ENCODE results near the gene PLEKHM1.
"Not testable (repeated sequence)": the region's sequence is repeated elsewhere in the genome, so short reads cannot be mapped to it uniquely, and the experiment has no call there.

PLEKHM1 gene

DNA sequence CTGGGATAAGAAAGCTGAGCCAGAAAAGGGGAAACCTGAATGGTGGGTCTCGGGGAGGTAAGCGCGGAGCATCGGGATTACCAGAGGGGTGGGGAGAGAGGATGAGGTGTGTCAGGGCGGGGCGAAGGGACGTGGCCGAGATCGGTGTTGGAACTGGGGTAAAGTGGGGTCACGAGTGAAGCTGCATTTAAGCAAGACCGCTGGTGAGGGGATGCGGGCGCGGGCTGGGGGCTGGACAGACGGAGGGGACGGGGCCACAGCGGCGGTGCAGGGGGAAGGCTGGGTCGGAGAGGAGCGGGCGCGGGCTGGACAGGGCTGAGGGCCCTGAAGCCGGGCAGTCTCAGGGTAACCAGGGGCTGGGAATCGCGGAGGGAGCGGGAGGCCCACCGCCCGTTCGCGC lies 323 bp downstream of the PLEKHM1 start:
- peak overlapping the region; percentile 44 for H3K27ac ChIP-seq (ENCODE audit: low read depth, low read length)
- not testable (repeated sequence) for H3K4me1 ChIP-seq (ENCODE audit: insufficient read depth, low read length); H3K27me3 ChIP-seq (ENCODE audit: control insufficient read depth in 1 of 2, insufficient read depth in 2 of 2, low read length in 2 of 2); H3K9me3 ChIP-seq (ENCODE audit: low read length); H3K36me3 ChIP-seq (ENCODE audit: insufficient read depth, low read length); H3K9ac ChIP-seq (ENCODE audit: low read length)
- peak overlapping the region; percentile 52 to 57 for H3K4me3 ChIP-seq (ENCODE audit: low read depth in 1 of 2, low read length in 2 of 2)

DNA sequence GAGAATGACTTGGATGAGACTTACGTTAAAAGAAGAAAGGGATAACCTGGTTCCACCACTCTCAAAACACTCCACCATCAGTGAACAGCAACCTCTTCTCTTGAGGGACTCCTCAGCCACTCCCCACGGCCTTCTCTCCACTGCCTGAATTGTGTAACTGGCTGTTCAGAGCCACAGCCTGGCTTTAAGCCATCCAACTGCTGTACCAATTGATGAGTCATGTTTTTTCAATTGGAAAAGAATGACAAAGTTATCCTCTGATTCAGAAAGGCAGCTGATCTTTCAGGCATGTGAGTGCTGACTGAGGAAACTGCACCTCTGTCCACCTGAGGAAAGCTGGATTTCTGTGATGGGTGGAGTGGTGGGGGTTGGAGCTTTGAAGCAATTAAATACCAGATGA lies 2.8 kb downstream of the PLEKHM1 start:
- not testable (repeated sequence) for H3K9me3 ChIP-seq (ENCODE audit: low read length); H3K36me3 ChIP-seq (ENCODE audit: insufficient read depth, low read length); H3K4me3 ChIP-seq (ENCODE audit: low read depth in 1 of 2, low read length in 2 of 2); H3K27ac ChIP-seq (ENCODE audit: low read depth, low read length); H3K4me1 ChIP-seq (ENCODE audit: insufficient read depth, low read length); H3K27me3 ChIP-seq (ENCODE audit: control insufficient read depth in 1 of 2, insufficient read depth in 2 of 2, low read length in 2 of 2); H3K9ac ChIP-seq (ENCODE audit: low read length)

DNA sequence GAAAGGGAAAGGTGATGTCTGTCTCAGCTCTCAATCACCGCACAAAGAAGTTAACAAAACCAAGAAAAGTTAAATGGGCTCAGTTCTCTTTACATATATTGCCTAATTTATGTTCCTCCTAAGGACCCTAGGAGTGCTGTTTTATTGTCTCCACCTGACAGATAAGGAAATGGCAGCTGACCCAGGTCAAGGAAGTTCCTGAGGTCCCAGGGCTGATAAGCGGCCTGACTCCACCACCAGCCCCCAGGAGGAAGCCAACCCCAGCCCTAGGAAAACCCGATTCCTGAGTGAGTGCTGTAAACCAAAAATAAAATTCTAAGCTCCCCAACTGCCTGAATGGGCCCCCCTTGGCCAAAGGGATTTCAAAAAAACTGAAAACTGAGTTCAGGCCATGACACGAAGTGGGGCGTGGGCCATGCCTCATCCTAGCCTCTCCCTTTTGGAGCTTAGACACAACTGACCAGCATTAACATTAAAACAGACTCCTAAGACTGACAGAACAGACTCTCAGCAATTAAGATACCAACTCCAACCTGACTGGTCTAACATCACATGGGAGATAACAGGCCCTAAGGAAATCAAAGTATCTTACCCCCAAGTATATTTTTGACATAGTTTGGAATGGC lies 6.8 kb downstream of the PLEKHM1 start:
- H3K36me3 ChIP-seq (ENCODE audit: insufficient read depth, low read length); H3K4me3 ChIP-seq (ENCODE audit: low read depth in 1 of 2, low read length in 2 of 2); H3K4me1 ChIP-seq (ENCODE audit: insufficient read depth, low read length); H3K9me3 ChIP-seq (ENCODE audit: low read length); H3K27ac ChIP-seq (ENCODE audit: low read depth, low read length); H3K27me3 ChIP-seq (ENCODE audit: control insufficient read depth in 1 of 2, insufficient read depth in 2 of 2, low read length in 2 of 2); H3K9ac ChIP-seq (ENCODE audit: low read length): not testable (repeated sequence)

DNA sequence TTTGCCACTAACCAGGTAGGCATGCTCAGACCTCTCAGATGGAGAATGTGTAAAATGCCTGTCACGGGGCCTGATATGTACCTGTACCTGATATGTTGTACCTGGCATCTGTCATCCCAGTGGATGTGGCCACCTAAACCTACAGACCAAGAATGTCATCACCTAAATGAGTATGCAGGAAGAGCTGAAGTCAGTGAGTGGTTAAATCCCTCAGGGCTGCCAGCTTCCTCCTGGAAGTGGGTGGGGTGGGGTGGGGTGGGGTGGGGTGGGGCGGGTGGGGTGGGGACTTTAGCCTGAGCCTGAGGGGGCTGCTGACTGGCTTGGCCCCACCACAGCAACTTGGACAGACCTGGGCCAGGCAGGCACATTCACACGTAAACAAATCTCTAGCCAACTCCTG lies 7.3 kb downstream of the PLEKHM1 start:
- not testable (repeated sequence) for H3K27me3 ChIP-seq (ENCODE audit: control insufficient read depth in 1 of 2, insufficient read depth in 2 of 2, low read length in 2 of 2); H3K4me1 ChIP-seq (ENCODE audit: insufficient read depth, low read length); H3K27ac ChIP-seq (ENCODE audit: low read depth, low read length); H3K9ac ChIP-seq (ENCODE audit: low read length); H3K4me3 ChIP-seq (ENCODE audit: low read depth in 1 of 2, low read length in 2 of 2); H3K9me3 ChIP-seq (ENCODE audit: low read length); H3K36me3 ChIP-seq (ENCODE audit: insufficient read depth, low read length)

DNA sequence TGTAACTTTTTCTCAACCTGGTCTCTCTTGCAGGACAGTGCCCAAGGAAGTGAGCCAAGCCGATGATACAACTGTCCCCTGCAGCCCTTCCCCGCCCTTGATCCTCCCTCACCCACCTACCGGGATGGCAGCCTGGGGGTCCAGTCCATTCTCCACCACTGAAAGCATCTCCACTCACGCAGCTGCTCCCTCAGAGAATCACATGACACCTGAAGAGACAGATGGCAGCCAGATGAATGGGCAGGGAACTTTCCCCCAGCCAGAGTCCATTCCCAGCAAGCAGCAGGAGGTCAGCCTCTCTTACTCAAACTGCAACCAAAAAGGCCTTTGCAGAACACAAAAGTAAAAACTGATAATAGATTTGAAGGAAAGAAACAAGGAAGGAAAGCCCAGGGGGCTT lies 8.2 kb downstream of the PLEKHM1 start:
- not testable (repeated sequence) for H3K4me1 ChIP-seq (ENCODE audit: insufficient read depth, low read length); H3K9me3 ChIP-seq (ENCODE audit: low read length); H3K27me3 ChIP-seq (ENCODE audit: control insufficient read depth in 1 of 2, insufficient read depth in 2 of 2, low read length in 2 of 2); H3K4me3 ChIP-seq (ENCODE audit: low read depth in 1 of 2, low read length in 2 of 2); H3K9ac ChIP-seq (ENCODE audit: low read length); H3K36me3 ChIP-seq (ENCODE audit: insufficient read depth, low read length); H3K27ac ChIP-seq (ENCODE audit: low read depth, low read length)

DNA sequence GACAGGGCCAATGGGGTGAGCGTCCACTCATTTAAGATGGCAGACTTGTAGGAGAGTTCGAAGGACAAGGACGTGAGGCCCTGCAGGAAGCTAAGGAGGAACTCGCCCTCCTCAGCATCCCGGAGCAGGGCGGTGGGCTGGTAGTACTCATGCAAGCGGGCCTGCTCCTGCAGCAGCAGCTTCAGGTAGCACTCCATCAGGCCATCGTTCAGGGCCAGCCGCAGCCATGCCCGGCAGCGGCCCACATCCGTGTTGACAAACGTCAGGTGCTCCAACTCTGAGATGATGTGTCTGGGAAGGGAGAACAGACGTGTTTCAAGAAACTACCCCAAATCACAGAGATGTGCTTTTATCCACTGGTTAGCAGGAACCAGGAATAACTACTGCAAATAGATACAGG lies 15.1 kb downstream of the PLEKHM1 start:
- not testable (repeated sequence) for H3K27me3 ChIP-seq (ENCODE audit: control insufficient read depth in 1 of 2, insufficient read depth in 2 of 2, low read length in 2 of 2); H3K4me1 ChIP-seq (ENCODE audit: insufficient read depth, low read length); H3K27ac ChIP-seq (ENCODE audit: low read depth, low read length); H3K4me3 ChIP-seq (ENCODE audit: low read depth in 1 of 2, low read length in 2 of 2); H3K9me3 ChIP-seq (ENCODE audit: low read length); H3K9ac ChIP-seq (ENCODE audit: low read length); H3K36me3 ChIP-seq (ENCODE audit: insufficient read depth, low read length)

DNA sequence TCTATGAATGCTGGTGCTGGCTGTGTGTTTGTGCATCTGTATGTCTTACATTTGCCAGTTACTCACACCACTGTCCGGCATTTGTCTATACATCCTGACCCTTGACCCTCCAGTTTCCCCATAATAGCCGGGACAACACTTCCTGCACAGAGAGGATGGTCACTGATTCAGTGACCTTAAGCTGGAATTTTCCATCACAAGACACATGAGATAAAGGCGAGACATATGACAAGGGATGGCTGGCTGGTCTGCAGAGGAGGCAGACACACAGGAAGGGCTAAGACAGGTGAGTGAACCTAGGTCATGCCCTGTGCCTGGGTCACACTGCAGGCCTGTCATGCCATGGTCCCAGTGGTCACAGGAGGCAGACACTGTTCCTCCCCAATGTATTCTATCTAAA lies 18.3 kb downstream of the PLEKHM1 start:
- H3K4me3 ChIP-seq (ENCODE audit: low read depth in 1 of 2, low read length in 2 of 2); H3K36me3 ChIP-seq (ENCODE audit: insufficient read depth, low read length); H3K9me3 ChIP-seq (ENCODE audit: low read length); H3K27ac ChIP-seq (ENCODE audit: low read depth, low read length); H3K9ac ChIP-seq (ENCODE audit: low read length); H3K4me1 ChIP-seq (ENCODE audit: insufficient read depth, low read length); H3K27me3 ChIP-seq (ENCODE audit: control insufficient read depth in 1 of 2, insufficient read depth in 2 of 2, low read length in 2 of 2): not testable (repeated sequence)

DNA sequence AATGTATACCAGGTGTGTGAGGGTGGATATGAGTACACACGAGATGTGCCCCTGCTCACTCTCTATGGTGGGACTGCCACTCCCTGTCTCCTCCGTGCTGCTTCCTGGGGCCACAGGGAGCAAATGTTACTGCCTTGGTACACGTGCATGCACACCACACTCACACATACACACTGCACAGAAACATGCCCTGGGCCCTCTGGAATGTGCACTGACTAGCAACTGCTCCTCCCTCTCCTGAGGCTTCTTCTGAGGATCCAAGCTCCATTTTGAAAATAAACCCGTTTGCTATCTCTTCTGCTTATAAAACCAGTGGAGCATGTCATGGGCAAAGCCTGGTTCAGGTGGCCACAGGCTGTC lies 21.3 kb downstream of the PLEKHM1 start:
- not testable (repeated sequence) for H3K27ac ChIP-seq (ENCODE audit: low read depth, low read length); H3K9me3 ChIP-seq (ENCODE audit: low read length); H3K4me3 ChIP-seq (ENCODE audit: low read depth in 1 of 2, low read length in 2 of 2); H3K27me3 ChIP-seq (ENCODE audit: control insufficient read depth in 1 of 2, insufficient read depth in 2 of 2, low read length in 2 of 2); H3K36me3 ChIP-seq (ENCODE audit: insufficient read depth, low read length); H3K9ac ChIP-seq (ENCODE audit: low read length); H3K4me1 ChIP-seq (ENCODE audit: insufficient read depth, low read length)

DNA sequence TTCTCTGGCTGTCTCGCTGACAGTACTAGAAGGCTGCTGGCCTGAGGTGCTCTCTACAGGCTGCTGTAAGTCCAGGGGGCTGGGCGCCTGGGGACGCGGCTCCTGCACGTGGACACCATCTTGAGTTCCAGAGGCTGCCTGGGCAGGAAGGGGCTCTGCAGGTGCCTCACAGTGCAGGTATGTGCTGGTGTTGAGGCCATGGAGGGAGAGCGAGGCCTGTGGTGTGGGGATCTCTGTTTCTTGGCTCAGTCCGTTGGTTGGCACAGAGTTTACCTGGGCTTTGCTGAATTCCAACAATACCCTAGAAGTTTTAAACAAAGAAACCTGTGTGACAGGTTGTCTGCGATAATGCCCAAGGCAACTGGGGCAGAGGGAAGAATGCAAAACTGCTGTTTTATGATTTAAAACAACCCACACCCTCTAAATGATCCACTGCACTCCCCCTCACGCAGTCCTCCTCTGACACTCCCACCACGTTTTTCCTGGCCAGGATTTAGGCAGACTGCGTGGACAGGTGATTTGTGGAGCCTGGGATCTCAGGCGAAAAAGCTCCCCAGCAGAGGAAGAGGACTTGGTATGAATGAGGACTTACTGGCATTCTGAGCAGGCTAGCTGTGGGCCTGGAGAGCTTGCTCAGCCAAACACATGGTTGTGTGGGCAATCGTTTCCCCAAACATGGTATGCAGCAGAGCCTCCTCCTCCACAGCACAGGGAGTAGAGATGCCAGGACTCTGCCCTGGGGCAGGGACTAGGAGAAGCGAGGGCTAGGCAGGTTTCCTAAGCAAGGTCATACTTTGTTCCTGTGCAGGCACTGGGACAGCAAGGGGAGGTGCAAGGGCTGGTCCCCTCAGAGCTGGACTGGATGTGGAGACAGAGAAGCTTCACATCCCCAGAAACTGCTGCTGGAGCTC lies 22.0 kb downstream of the PLEKHM1 start:
- not testable (repeated sequence) for H3K9ac ChIP-seq (ENCODE audit: low read length); H3K27me3 ChIP-seq (ENCODE audit: control insufficient read depth in 1 of 2, insufficient read depth in 2 of 2, low read length in 2 of 2); H3K4me1 ChIP-seq (ENCODE audit: insufficient read depth, low read length); H3K27ac ChIP-seq (ENCODE audit: low read depth, low read length); H3K4me3 ChIP-seq (ENCODE audit: low read depth in 1 of 2, low read length in 2 of 2); H3K9me3 ChIP-seq (ENCODE audit: low read length); H3K36me3 ChIP-seq (ENCODE audit: insufficient read depth, low read length)

DNA sequence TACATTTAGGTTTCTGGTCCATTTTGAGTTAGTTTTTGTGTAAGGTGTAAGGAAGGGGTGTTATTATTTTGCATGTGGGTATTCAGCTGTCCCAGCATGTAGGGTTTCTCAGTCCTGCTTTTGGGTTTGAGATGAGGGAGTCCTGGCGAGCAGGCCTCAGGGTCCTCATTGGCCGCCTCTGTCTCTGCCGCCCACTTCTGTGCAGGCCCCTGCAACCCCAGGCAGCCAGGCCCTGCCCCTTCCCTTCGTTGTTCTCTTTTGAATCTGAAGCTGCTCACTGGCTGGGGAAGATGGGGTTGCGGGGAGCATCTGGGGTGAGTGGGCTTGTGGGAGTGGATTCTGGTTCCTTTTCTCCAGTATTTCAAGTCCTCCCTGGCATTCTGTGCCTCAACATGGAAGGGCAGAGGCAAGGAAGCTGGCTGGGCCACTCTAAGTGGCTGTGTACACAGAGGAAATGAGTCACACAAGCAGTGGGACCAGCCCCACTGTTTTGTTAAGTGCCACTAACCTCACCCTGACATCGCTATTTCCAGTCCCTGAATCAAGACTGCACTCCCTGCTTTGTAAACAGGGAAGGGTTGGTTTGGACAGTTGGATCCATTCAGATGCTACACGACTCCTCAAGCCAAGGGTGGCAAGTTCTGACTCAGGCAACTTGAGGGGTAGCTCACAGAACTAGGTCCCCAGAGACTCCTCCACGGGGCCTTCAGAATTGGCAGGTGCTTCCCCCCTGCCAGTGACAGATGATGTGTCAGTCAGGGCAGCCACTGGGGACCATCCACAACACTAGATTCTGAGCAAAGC lies 28.8 kb downstream of the PLEKHM1 start:
- H3K36me3 ChIP-seq (ENCODE audit: insufficient read depth, low read length); H3K4me1 ChIP-seq (ENCODE audit: insufficient read depth, low read length); H3K27ac ChIP-seq (ENCODE audit: low read depth, low read length); H3K9ac ChIP-seq (ENCODE audit: low read length); H3K9me3 ChIP-seq (ENCODE audit: low read length); H3K4me3 ChIP-seq (ENCODE audit: low read depth in 1 of 2, low read length in 2 of 2); H3K27me3 ChIP-seq (ENCODE audit: control insufficient read depth in 1 of 2, insufficient read depth in 2 of 2, low read length in 2 of 2): not testable (repeated sequence)

DNA sequence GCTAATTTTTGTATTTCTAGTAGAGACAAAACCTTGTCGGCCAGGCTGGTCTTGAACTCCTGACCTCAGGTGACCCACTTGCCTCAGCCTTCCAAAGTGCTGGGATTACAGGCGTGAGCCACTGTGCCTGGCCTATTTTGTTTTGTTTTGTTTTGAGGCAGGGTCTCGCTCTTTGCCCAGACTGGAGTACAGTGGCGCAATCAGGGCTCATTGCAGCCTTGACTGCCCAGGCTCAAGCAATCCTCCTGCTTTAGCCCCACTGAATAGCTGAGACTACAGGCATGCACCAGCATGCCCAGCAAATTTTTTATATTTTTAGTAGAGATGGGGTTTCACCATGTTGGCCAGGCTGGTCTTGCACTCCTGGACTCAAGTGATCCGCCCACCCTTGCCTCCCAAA lies 30.1 kb downstream of the PLEKHM1 start:
- H3K36me3 ChIP-seq (ENCODE audit: insufficient read depth, low read length), result not testable (repeated sequence)

More for the DNA sequence above, 30.1 kb downstream of the PLEKHM1 start:
- not testable (repeated sequence) for H3K9ac ChIP-seq (ENCODE audit: low read length); H3K27me3 ChIP-seq (ENCODE audit: control insufficient read depth in 1 of 2, insufficient read depth in 2 of 2, low read length in 2 of 2); H3K27ac ChIP-seq (ENCODE audit: low read depth, low read length); H3K9me3 ChIP-seq (ENCODE audit: low read length); H3K4me3 ChIP-seq (ENCODE audit: low read depth in 1 of 2, low read length in 2 of 2); H3K4me1 ChIP-seq (ENCODE audit: insufficient read depth, low read length)

All from muscle layer of colon (tissue), 2 donors.